Activated T-helper 1 cell treated with Interleukin-2 at 50 U/mL for 16 hours (primary cell): ENCODE data around the gene SRGN.

Experiments
- DNase-seq: peaks from one replicate; pipeline ENCODE4 v3.0.0-alpha.2; 2020; ENCODE audit warnings: low read depth

SRGN gene

GRCh38 chr10:69061305-69062161, 26.4 kb upstream of the SRGN start:
- DNase-seq: no peak

- no peak for DNase-seq
Measured at GRCh38 chr10:69062901-69063300, 25.0 kb upstream of the SRGN start.

- DNase-seq: no peak
Measured at GRCh38 chr10:69064762-69065328, 23.1 kb upstream of the SRGN start.

- DNase-seq: no peak
Measured at GRCh38 chr10:69065406-69066361, 22.2 kb upstream of the SRGN start.

- DNase-seq: no peak
Measured at GRCh38 chr10:69067189-69067588, 20.7 kb upstream of the SRGN start.

- no peak for DNase-seq
Measured at GRCh38 chr10:69068549-69068948, 19.4 kb upstream of the SRGN start.

- DNase-seq: no peak
Measured at GRCh38 chr10:69069090-69070042, 18.5 kb upstream of the SRGN start.

GRCh38 chr10:69070951-69071350, 17.0 kb upstream of the SRGN start:
- DNase-seq: no peak

GRCh38 chr10:69071610-69072009, 16.3 kb upstream of the SRGN start:
- DNase-seq: no peak

- no peak for DNase-seq
Measured at GRCh38 chr10:69073026-69073425, 14.9 kb upstream of the SRGN start.

GRCh38 chr10:69073736-69074364, 14.1 kb upstream of the SRGN start:
- DNase-seq: no peak

- no peak for DNase-seq
Measured at GRCh38 chr10:69074532-69074931, 13.4 kb upstream of the SRGN start.

GRCh38 chr10:69075431-69075830, 12.5 kb upstream of the SRGN start:
- no peak for DNase-seq

GRCh38 chr10:69078311-69078710, 9.6 kb upstream of the SRGN start:
- DNase-seq: no peak

GRCh38 chr10:69080226-69080625, 7.7 kb upstream of the SRGN start:
- no peak for DNase-seq

GRCh38 chr10:69086001-69086509, 1.8 kb upstream of the SRGN start:
- no peak for DNase-seq

GRCh38 chr10:69088471-69088769, 517 bp downstream of the SRGN start:
- no peak for DNase-seq

GRCh38 chr10:69088801-69089501, 1.0 kb downstream of the SRGN start:
- DNase-seq: no peak

GRCh38 chr10:69089638-69090599, 2.0 kb downstream of the SRGN start:
- peak; percentile 50 for DNase-seq
